ENCODE data around the gene XRCC4.

XRCC4 gene

GRCh38 chr5:83285661-83286398 lies 208.5 kb downstream of the XRCC4 start:
- no peak for TF ChIP-seq CTCF (IDR thresholded peaks at IDR 0.05; ENCODE audit: low read depth, low read length, missing control alignments)
- no peak overlapping the region for H3K4me3 ChIP-seq (replicated peaks; ENCODE audit: low read depth, low read length)
- DNase-seq (ENCODE audit: extremely low read depth, low read depth), result no peak

- H3K4me3 ChIP-seq (replicated peaks; ENCODE audit: low read depth, low read length), result no peak overlapping the region
- DNase-seq (ENCODE audit: extremely low read depth, low read depth), result no peak
These were observed 216.9 kb downstream of the XRCC4 start for GRCh38 chr5:83294246-83294645.

GRCh38 chr5:83299353-83299752 lies 222.0 kb downstream of the XRCC4 start:
- no peak for TF ChIP-seq CTCF (IDR thresholded peaks at IDR 0.05; ENCODE audit: low read depth, low read length, missing control alignments)
- H3K4me3 ChIP-seq (replicated peaks; ENCODE audit: low read depth, low read length), result no peak overlapping the region
- DNase-seq (ENCODE audit: extremely low read depth, low read depth), result no peak

More at GRCh38 chr5:83294246-83294645, 216.9 kb downstream of the XRCC4 start:
- no peak for TF ChIP-seq CTCF (IDR thresholded peaks at IDR 0.05; ENCODE audit: low read depth, low read length, missing control alignments)

- TF ChIP-seq CTCF (IDR thresholded peaks at IDR 0.05; ENCODE audit: low read depth, low read length, missing control alignments), result no peak
- no peak overlapping the region for H3K4me3 ChIP-seq (replicated peaks; ENCODE audit: low read depth, low read length)
- DNase-seq (ENCODE audit: extremely low read depth, low read depth), result peak; percentile 54
These were observed 229.4 kb downstream of the XRCC4 start for GRCh38 chr5:83306572-83307241.

- no peak overlapping the region for H3K4me3 ChIP-seq (replicated peaks; ENCODE audit: low read depth, low read length)
- DNase-seq (ENCODE audit: extremely low read depth, low read depth), result no peak
- no peak for TF ChIP-seq CTCF (IDR thresholded peaks at IDR 0.05; ENCODE audit: low read depth, low read length, missing control alignments)
These were observed 235.3 kb downstream of the XRCC4 start for GRCh38 chr5:83312663-83313062.

- no peak for TF ChIP-seq CTCF (IDR thresholded peaks at IDR 0.05; ENCODE audit: low read depth, low read length, missing control alignments)
- no peak for DNase-seq (ENCODE audit: extremely low read depth, low read depth)
- no peak overlapping the region for H3K4me3 ChIP-seq (replicated peaks; ENCODE audit: low read depth, low read length)
These were observed 236.1 kb downstream of the XRCC4 start for GRCh38 chr5:83313436-83313835.
